ENCODE results near the gene LRP1B. TPM values are rescaled to one million over a fixed set of nuclear protein-coding genes. Genes with fewer than 3 reads are reported as not detected.

Gene LRP1B
- total RNA-seq, 1 donor from 2014 or later, result 8.8 TPM

- H3K9me3 ChIP-seq, result no peaks in the 10 kb centered on the region
- no peaks in the 10 kb centered on the region for H3K27me3 ChIP-seq
- H3K4me1 ChIP-seq, result no peaks in the 10 kb centered on the region
- DNase-seq (ENCODE audit: extremely low spot score in 2 of 2), result no peak
- no peak overlapping the region for H3K4me3 ChIP-seq
- no peak for TF ChIP-seq POLR2AphosphoS5 (IDR thresholded peaks at IDR 0.05; ENCODE audit: insufficient read depth in 1 of 2, low read depth in 1 of 2)
- no peak for TF ChIP-seq POLR2A (IDR thresholded peaks at IDR 0.05)
- no peak for TF ChIP-seq CTCF (IDR thresholded peaks at IDR 0.05)
- H3K36me3 ChIP-seq, result no peaks in the 10 kb centered on the region
- no peak overlapping the region for H3K27ac ChIP-seq
- intact Hi-C loops (cut with DNase I), result no loop called here
Observed at GRCh38 chr2:140905083-140905781, 1225.6 kb downstream of the LRP1B start.

GRCh38 chr2:140895378-140895777 lies 1235.4 kb downstream of the LRP1B start:
- Histone ChIP-seq H3K4me1 (no peaks in the 10 kb centered on the region), H3K27me3 (no peaks in the 10 kb centered on the region), H3K9me3 (no peaks in the 10 kb centered on the region), H3K4me3 (no peak overlapping the region), H3K36me3 (no peaks in the 10 kb centered on the region), H3K27ac (no peak overlapping the region)
- intact Hi-C loops (cut with DNase I), result no loop called here
- DNase-seq (ENCODE audit: extremely low spot score in 2 of 2), result no peak
- TF ChIP-seq CTCF (IDR thresholded peaks at IDR 0.05), result no peak
- no peak for TF ChIP-seq POLR2AphosphoS5 (IDR thresholded peaks at IDR 0.05; ENCODE audit: insufficient read depth in 1 of 2, low read depth in 1 of 2)
- no peak for TF ChIP-seq POLR2A (IDR thresholded peaks at IDR 0.05)

- Histone ChIP-seq H3K9me3 (no peaks in the 10 kb centered on the region), H3K27ac (no peak overlapping the region), H3K36me3 (no peaks in the 10 kb centered on the region), H3K4me1 (no peaks in the 10 kb centered on the region), H3K27me3 (no peaks in the 10 kb centered on the region), H3K4me3 (no peak overlapping the region)
- intact Hi-C loops (cut with DNase I), result no loop called here
- no peak for DNase-seq (ENCODE audit: extremely low spot score in 2 of 2)
- TF ChIP-seq POLR2A (IDR thresholded peaks at IDR 0.05), result no peak
- no peak for TF ChIP-seq POLR2AphosphoS5 (IDR thresholded peaks at IDR 0.05; ENCODE audit: insufficient read depth in 1 of 2, low read depth in 1 of 2)
- no peak for TF ChIP-seq CTCF (IDR thresholded peaks at IDR 0.05)
Observed at GRCh38 chr2:140893685-140894084, 1237.1 kb downstream of the LRP1B start.

GRCh38 chr2:140892911-140893637 lies 1237.7 kb downstream of the LRP1B start:
- no peaks in the 10 kb centered on the region for H3K27me3 ChIP-seq
- H3K9me3 ChIP-seq, result no peaks in the 10 kb centered on the region
- H3K27ac ChIP-seq, result no peak overlapping the region
- TF ChIP-seq CTCF (IDR thresholded peaks at IDR 0.05) (no peak), POLR2AphosphoS5 (IDR thresholded peaks at IDR 0.05; ENCODE audit: insufficient read depth in 1 of 2, low read depth in 1 of 2) (no peak), POLR2A (IDR thresholded peaks at IDR 0.05) (no peak)
- H3K4me3 ChIP-seq, result no peak overlapping the region
- no peaks in the 10 kb centered on the region for H3K36me3 ChIP-seq
- intact Hi-C loops (cut with DNase I), result no loop called here
- no peak for DNase-seq (ENCODE audit: extremely low spot score in 2 of 2)
- H3K4me1 ChIP-seq, result no peaks in the 10 kb centered on the region

- no peaks in the 10 kb centered on the region for H3K9me3 ChIP-seq
Observed at GRCh38 chr2:140892436-140892835, 1238.4 kb downstream of the LRP1B start.

More at GRCh38 chr2:140892436-140892835, 1238.4 kb downstream of the LRP1B start:
- intact Hi-C loops (cut with DNase I), result no loop called here
- no peak for DNase-seq (ENCODE audit: extremely low spot score in 2 of 2)
- Histone ChIP-seq H3K27me3 (no peaks in the 10 kb centered on the region), H3K4me1 (no peaks in the 10 kb centered on the region), H3K4me3 (no peak overlapping the region), H3K36me3 (no peaks in the 10 kb centered on the region), H3K27ac (no peak overlapping the region)
- TF ChIP-seq POLR2AphosphoS5 (IDR thresholded peaks at IDR 0.05; ENCODE audit: insufficient read depth in 1 of 2, low read depth in 1 of 2), result no peak
- no peak for TF ChIP-seq POLR2A (IDR thresholded peaks at IDR 0.05)
- TF ChIP-seq CTCF (IDR thresholded peaks at IDR 0.05), result no peak

Data from vagina (tissue), 2 donors.